NCI-H1092 (cell line): ENCODE results near the gene DNAJC7.
"Not testable (repeated sequence)": the region's sequence is repeated elsewhere in the genome, so short reads cannot be mapped to it uniquely, and the experiment has no call there.

ENCODE experiments used
- DNase-seq: peaks from one replicate; lab custom pipeline; 2025; lab: John Stamatoyannopoulos, UW

Gene DNAJC7

GRCh38 chr17:41957031-41957868 is 60.0 kb downstream of the DNAJC7 start:
- no peak for DNase-seq

GRCh38 chr17:41956522-41956921 is 60.7 kb downstream of the DNAJC7 start:
- DNase-seq: no peak

GRCh38 chr17:41948762-41949460 is 68.3 kb downstream of the DNAJC7 start:
- no peak for DNase-seq

- no peak for DNase-seq
These were observed 72.3 kb downstream of the DNAJC7 start for GRCh38 chr17:41944943-41945342.

GRCh38 chr17:41943492-41943891 is 73.7 kb downstream of the DNAJC7 start:
- DNase-seq: no peak

- no peak for DNase-seq
These were observed 74.4 kb downstream of the DNAJC7 start for GRCh38 chr17:41942626-41943373.

- DNase-seq: no peak
These were observed 76.1 kb downstream of the DNAJC7 start for GRCh38 chr17:41941168-41941567.

GRCh38 chr17:41939693-41940090 is 77.5 kb downstream of the DNAJC7 start:
- no peak for DNase-seq

- no peak for DNase-seq
These were observed 78.1 kb downstream of the DNAJC7 start for GRCh38 chr17:41939044-41939692.

GRCh38 chr17:41937970-41938954 is 79.0 kb downstream of the DNAJC7 start:
- DNase-seq: no peak

- DNase-seq: no peak
These were observed 81.6 kb downstream of the DNAJC7 start for GRCh38 chr17:41935641-41936040.

- DNase-seq: no peak
These were observed 84.3 kb downstream of the DNAJC7 start for GRCh38 chr17:41932816-41933389.

- not testable (repeated sequence) for DNase-seq
These were observed 85.5 kb downstream of the DNAJC7 start for GRCh38 chr17:41931715-41932114.

- DNase-seq: not testable (repeated sequence)
These were observed 86.4 kb downstream of the DNAJC7 start for GRCh38 chr17:41930833-41931156.

- DNase-seq: peak; percentile 93
These were observed 87.0 kb downstream of the DNAJC7 start, which contains the start of gene ODAD4 for GRCh38 chr17:41930009-41930832. TSS of gene ODAD4 (plus strand) at chr17:41930617. CDS start at chr17:41930724, 107 bp downstream.

GRCh38 chr17:41928693-41929251 is 88.5 kb downstream of the DNAJC7 start:
- no peak for DNase-seq
